ENCODE results near the gene TIMM10.

TIMM10 gene

GRCh38 chr11:57502870-57503269 lies 27.7 kb downstream of the TIMM10 start:
- DNase-seq (ENCODE audit: low spot score) = no peak

- DNase-seq (ENCODE audit: low spot score) = no peak
Measured at GRCh38 chr11:57502376-57502775, 28.2 kb downstream of the TIMM10 start.

GRCh38 chr11:57501953-57502352 lies 28.6 kb downstream of the TIMM10 start:
- no peak for DNase-seq (ENCODE audit: low spot score)

- no peak for DNase-seq (ENCODE audit: low spot score)
Measured at GRCh38 chr11:57500926-57501325, 29.6 kb downstream of the TIMM10 start.

- no peak for DNase-seq (ENCODE audit: low spot score)
Measured at GRCh38 chr11:57500515-57500914, 30.0 kb downstream of the TIMM10 start.

- DNase-seq (ENCODE audit: low spot score) = no peak
Measured at GRCh38 chr11:57499983-57500461, 30.5 kb downstream of the TIMM10 start.

- peak; percentile 92 for DNase-seq (ENCODE audit: low spot score)
Measured at GRCh38 chr11:57499413-57499982, 31.1 kb downstream of the TIMM10 start.

GRCh38 chr11:57498540-57498939 lies 32.0 kb downstream of the TIMM10 start:
- no peak for DNase-seq (ENCODE audit: low spot score)

GRCh38 chr11:57497303-57498247 lies 33.0 kb downstream of the TIMM10 start:
- DNase-seq (ENCODE audit: low spot score) = no peak

- DNase-seq (ENCODE audit: low spot score) = no peak
Measured at GRCh38 chr11:57496109-57496820, 34.3 kb downstream of the TIMM10 start.

GRCh38 chr11:57493507-57494503 lies 36.7 kb downstream of the TIMM10 start:
- peak; percentile 75 for DNase-seq (ENCODE audit: low spot score)

GRCh38 chr11:57491371-57492061 lies 39.0 kb downstream of the TIMM10 start:
- peak; percentile 75 for DNase-seq (ENCODE audit: low spot score)

GRCh38 chr11:57490456-57491248 lies 39.9 kb downstream of the TIMM10 start:
- no peak for DNase-seq (ENCODE audit: low spot score)

GRCh38 chr11:57487920-57488659 lies 42.5 kb downstream of the TIMM10 start:
- no peak for DNase-seq (ENCODE audit: low spot score)

GRCh38 chr11:57487021-57487778 lies 43.4 kb downstream of the TIMM10 start:
- no peak for DNase-seq (ENCODE audit: low spot score)

- no peak for DNase-seq (ENCODE audit: low spot score)
Measured at GRCh38 chr11:57485217-57485990, 45.1 kb downstream of the TIMM10 start.

GRCh38 chr11:57484141-57484710 lies 46.3 kb downstream of the TIMM10 start:
- no peak for DNase-seq (ENCODE audit: low spot score)
